GM21717 (cell line): ENCODE data around the gene EPS8L2.

Source experiments
- ATAC-seq: cut with Tn5 transposase; IDR thresholded peaks from one replicate; pipeline ENCODE4 v1.9.1; 2021; ENCODE audit warnings: mild to moderate bottlenecking, moderate library complexity; ENCODE audit not compliant: unreplicated experiment

Gene EPS8L2

GRCh38 chr11:703506-703905 lies 2.5 kb upstream of the EPS8L2 start:
- ATAC-seq = no peak

DNA sequence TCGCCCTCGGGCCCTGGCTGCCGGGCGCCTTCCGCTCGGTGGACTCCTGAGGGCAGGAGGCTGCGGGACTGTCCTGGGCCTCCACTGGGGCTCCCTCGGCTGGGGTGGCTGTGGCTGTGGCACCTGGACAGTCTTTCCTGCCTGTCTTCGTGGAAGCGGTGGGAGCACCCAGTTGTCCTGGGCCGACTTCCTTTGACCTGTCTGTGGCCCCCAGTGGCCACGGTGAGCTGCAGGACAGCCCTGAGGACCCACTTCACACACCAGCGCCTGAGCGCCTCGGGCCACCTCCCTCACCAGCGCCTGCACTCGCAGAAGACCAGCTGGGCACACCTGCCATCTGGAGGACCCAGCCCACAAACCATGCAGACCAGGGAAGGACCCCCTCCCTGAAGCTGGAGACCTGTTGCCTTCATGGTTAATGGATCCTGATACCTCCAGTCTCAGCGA lies 1.8 kb upstream of the EPS8L2 start:
- no peak for ATAC-seq

- ATAC-seq = no peak
Measured at GRCh38 chr11:704781-705645, 1.0 kb upstream of the EPS8L2 start.

GRCh38 chr11:706439-706956 lies 467 bp downstream of the EPS8L2 start:
- ATAC-seq = no peak

DNA sequence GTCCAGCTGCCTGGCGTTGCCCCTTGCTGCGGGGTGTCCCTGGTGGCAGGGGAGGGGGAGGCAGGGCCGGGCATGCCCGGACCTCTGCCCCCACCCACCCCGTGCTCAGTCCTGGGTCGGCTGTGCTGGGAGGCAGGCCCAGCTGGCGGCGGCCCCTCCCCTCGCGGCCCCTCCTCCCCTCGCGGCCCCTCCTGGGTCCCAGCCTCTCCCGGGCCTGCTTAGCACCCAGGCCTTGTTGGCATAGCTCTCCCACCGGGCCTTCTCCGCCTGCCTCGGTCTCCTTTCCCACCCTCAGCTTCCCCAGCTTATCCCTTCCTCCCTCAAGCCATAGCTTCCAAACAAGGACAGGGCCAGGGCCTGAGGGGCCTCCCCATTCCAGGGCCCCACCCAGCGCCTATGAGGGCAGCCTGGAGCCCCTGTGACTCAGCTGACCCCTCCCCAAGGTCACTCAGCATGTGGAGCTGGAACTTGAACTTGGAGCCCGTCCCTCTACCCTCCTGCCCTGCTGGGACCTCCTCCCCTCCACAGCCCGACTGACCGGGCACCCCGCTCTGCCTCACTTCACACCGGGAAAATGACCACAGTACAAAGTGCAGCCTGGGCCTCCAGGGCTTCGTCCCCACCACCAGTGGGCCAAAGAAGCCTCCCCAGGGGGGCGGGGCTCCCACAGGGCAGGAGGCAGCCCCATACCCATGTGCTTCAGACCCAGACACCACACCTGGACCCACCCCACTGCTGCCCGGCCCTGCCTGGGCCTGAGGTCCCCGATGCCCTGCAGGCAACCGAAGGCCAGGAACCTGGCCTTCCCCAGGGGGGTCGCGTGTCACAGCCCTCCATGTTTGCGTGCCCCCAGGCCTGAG lies 1.2 kb downstream of the EPS8L2 start:
- ATAC-seq = no peak

- no peak for ATAC-seq
Measured at GRCh38 chr11:707817-708420, 1.9 kb downstream of the EPS8L2 start.

DNA sequence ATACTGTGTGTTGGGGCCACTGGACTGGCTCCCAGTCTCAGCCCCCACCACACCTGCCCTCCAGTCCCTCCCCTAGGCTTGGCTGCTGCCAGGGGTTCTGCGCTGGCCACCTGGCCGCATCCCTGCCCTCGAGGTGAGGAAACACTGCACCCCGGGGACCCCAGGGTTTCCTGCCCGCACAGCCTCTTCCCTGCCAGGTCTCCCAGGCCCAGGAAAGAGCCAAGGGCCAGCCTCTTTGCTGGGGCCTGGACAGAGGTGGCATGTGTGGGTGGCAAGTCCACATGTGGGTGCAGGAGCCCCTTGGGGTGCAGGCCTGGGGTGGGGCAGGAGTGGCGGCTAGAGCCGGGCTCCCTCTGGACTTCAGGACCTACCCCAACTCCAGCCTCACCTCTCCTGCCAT lies 2.5 kb downstream of the EPS8L2 start:
- ATAC-seq = no peak

- ATAC-seq = no peak
Measured at GRCh38 chr11:709109-709997, 3.3 kb downstream of the EPS8L2 start.

- ATAC-seq = no peak
Measured at GRCh38 chr11:714436-714835, 8.4 kb downstream of the EPS8L2 start.

DNA sequence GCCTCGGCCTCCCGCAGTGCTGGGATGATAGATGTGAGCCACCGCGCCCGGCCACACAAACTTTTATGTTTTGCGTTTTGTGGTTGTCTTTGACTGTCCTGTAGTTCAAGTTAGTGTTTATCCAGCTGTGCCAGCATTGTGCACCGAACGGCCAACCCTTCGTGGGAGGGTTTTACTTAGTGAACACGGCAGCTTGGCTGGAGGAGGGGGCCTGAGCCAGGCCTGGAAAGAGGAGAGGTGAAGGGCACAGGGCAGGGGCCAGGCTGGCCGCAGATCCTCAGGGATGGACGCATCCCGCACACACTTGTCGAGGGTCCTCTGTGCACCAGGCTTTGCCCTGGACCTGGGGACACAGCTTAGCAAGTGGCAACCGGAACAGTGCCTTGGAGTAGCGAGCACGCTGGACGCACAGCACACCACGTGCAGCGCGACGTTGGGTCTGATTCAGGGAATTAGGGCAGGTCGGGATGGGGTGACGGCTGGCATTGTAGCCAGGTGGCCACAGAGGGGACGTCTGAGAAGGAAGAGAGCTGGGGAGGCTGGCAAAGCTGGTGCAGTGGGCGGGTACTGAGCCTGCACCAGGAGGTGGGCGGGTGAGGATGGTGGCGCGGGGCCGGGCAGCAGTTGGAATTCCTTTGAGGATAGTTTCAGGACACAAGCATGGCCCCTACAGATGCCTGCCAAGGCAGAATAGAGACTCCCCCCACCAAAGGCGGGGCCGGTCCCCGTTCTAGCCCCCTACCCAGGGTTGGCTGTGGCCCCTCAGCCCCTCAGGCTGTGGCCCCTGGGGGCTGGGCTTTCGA lies 13.4 kb downstream of the EPS8L2 start:
- no peak for ATAC-seq

DNA sequence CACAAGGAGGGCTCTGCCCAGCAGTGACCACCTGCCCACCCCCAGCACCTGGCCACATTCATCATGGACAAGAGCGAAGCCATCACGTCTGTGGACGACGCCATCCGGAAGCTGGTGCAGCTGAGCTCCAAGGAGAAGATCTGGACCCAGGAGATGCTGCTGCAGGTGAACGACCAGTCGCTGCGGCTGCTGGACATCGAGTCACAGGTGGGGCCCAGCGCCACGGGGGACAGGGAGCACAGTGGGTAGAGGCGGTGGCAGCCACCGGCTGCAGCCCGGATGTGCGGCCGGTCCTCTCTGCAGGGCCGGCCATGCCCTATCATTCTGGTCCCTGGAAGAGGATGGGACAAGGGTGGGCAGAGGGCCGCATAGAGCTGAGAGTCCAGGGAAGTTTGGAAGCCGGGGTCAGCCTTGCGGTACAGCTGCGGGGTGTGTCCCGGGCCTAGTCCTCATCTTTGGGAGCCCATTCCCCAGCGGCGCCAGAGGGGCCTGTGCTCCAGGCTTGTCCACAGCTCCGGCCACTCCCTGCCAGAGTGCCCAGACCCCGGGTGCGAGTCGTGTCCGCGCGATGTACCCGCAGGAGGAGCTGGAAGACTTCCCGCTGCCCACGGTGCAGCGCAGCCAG lies 14.1 kb downstream of the EPS8L2 start:
- no peak for ATAC-seq

DNA sequence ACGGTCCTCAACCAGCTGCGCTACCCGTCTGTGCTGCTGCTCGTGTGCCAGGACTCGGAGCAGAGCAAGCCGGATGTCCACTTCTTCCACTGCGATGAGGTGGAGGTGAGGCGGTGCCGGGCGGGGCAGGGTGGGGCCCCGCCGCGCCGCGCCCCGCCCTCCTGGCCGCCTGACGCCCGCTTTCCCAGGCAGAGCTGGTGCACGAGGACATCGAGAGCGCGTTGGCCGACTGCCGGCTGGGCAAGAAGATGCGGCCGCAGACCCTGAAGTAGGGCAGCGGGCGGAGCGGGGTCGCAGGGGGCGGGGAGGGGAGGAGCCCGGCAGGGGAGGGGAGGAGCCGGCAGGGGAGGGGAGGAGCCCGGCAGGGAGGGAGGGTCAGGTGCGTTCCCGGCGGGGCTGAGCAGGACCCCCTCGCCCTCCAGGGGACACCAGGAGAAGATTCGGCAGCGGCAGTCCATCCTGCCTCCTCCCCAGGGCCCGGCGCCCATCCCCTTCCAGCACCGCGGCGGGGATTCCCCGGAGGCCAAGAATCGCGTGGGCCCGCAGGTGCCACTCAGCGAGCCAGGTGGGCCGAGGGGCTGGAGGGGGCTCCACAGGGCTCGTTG lies 14.7 kb downstream of the EPS8L2 start:
- ATAC-seq = no peak

DNA sequence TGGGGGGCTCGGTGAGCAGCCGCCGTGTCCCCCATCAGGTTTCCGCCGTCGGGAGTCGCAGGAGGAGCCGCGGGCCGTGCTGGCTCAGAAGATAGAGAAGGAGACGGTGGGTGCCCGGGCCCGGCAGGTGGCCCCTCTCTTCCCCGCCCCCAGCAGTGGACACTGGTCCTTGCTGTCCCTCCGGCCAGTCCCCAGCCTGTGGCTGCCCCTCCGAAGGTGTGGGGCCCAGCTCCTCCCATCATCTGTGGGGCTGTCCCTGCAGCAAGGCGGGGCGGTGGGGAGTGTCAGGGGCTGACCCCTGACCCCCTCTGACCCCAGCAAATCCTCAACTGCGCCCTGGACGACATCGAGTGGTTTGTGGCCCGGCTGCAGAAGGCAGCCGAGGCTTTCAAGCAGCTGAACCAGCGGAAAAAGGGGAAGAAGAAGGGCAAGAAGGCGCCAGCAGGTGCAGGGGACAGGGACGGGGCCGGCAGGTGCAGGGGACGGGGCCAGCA lies 15.3 kb downstream of the EPS8L2 start:
- no peak for ATAC-seq

GRCh38 chr11:721741-722345 lies 15.8 kb downstream of the EPS8L2 start:
- ATAC-seq = no peak

GRCh38 chr11:722346-722811 lies 16.3 kb downstream of the EPS8L2 start:
- ATAC-seq = no peak

DNA sequence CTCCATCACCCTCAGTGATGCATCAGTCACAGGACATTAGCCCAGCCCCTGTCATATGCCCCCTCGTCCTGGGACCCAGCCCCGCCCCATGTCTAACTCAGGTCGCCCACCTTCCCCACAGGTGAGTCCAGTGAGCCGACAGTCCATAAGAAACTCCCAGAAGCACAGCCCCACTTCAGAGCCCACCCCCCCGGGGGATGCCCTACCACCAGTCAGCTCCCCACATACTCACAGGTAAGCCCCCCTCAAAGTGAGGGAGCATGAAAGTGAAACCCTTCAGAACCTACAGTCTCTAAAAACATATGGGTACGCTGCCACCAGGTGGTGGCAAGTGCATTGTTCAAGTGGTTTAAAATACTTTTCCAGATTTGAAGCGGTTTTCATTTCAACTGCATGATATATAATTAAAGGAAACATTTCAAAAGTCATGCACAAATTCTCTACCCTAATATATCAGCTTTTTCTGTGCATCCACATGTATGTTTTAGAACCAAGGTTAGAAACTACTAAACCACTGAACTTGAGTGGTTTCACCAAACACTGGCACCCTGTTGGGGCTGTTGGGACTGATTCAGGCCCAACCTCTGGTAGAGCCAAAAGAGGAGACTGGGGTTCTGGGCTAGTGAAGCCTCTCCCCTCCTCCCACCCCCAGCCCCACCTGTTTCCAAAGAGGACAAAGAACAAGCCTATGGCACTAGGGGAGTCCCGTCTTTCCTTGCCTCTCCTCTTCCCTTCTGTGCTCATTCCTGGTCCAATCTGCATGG lies 17.3 kb downstream of the EPS8L2 start:
- ATAC-seq = no peak
